Endothelial cell (in vitro differentiated cells): ENCODE data around the gene DMD. TPM values are rescaled to one million over a fixed set of nuclear protein-coding genes. Genes with fewer than 3 reads are reported as not detected.

Source experiments
- DNase-seq: peaks from one replicate; pipeline ENCODE4 v3.0.0; 2021; ENCODE audit warnings: low spot score
- H3K27ac Mint-ChIP-seq: one replicate; pipeline ENCODE4 v1.8.0; 2021; ENCODE audit warnings: mixed read lengths, inconsistent platforms; ENCODE audit not compliant: unreplicated experiment
- H3K27me3 Mint-ChIP-seq: one replicate; pipeline ENCODE4 v1.8.0; 2021; ENCODE audit warnings: mild to moderate bottlenecking, moderate library complexity, mixed read lengths, inconsistent platforms; ENCODE audit not compliant: unreplicated experiment
- H3K36me3 Mint-ChIP-seq: one replicate; pipeline ENCODE4 v1.8.0; 2021; ENCODE audit warnings: mild to moderate bottlenecking, low read depth, mixed read lengths, inconsistent platforms; ENCODE audit not compliant: unreplicated experiment
- H3K4me1 Mint-ChIP-seq: one replicate; pipeline ENCODE4 v1.8.0; 2021; ENCODE audit warnings: mild to moderate bottlenecking, mixed read lengths, inconsistent platforms; ENCODE audit not compliant: unreplicated experiment
- H3K4me3 Mint-ChIP-seq: one replicate; pipeline ENCODE4 v1.8.0; 2021; ENCODE audit warnings: mild to moderate bottlenecking, mixed read lengths, inconsistent platforms; ENCODE audit not compliant: unreplicated experiment
- H3K9me3 Mint-ChIP-seq: one replicate; pipeline ENCODE4 v1.8.0; 2021; ENCODE audit warnings: mixed read lengths, inconsistent platforms; ENCODE audit not compliant: unreplicated experiment
- CTCF ChIP-seq: fragments of 200-600 bp; sonication (generic); IDR thresholded peaks from one replicate; pipeline ENCODE4 v1.5.0; 2021; ENCODE audit warnings: antibody characterized with exemption; ENCODE audit not compliant: unreplicated experiment
- total RNA-seq: library from RNA; stranded (reverse); fragmentation: NEBNext Ultra II Directional; extraction: Animal tissue kit (Norgen Biotek cat#: 25700); gene quantifications from one replicate; pipeline ENCODE4 v1.2.1, GENCODE V29; 2021; ENCODE audit not compliant: unreplicated experiment

Gene DMD
- total RNA-seq, 1 donor from 2014 or later = 5.5 TPM

GRCh38 chrX:31124536-31124935 lies 2086.8 kb downstream of the DMD start:
- no peak for DNase-seq
- no peak for TF ChIP-seq CTCF
- Mint-ChIP-seq H3K4me1 (peaks cover 5% of the 10 kb centered on the region), H3K27me3 (no peaks in the 10 kb centered on the region), H3K4me3 (no peak overlapping the region), H3K36me3 (no peaks in the 10 kb centered on the region), H3K27ac (no peak overlapping the region), H3K9me3 (no peaks in the 10 kb centered on the region)

GRCh38 chrX:31123335-31123734 lies 2088.0 kb downstream of the DMD start:
- H3K36me3 Mint-ChIP-seq = no peaks in the 10 kb centered on the region
- H3K4me3 Mint-ChIP-seq = no peak overlapping the region
- no peak for TF ChIP-seq CTCF
- no peak for DNase-seq
- H3K27ac Mint-ChIP-seq = no peak overlapping the region
- no peaks in the 10 kb centered on the region for H3K27me3 Mint-ChIP-seq
- no peaks in the 10 kb centered on the region for H3K9me3 Mint-ChIP-seq
- H3K4me1 Mint-ChIP-seq = no peaks in the 10 kb centered on the region

GRCh38 chrX:31117266-31117665 lies 2094.1 kb downstream of the DMD start:
- Mint-ChIP-seq H3K36me3 (peaks cover 3% of the 10 kb centered on the region), H3K27ac (no peak overlapping the region), H3K4me3 (no peak overlapping the region), H3K9me3 (no peaks in the 10 kb centered on the region), H3K27me3 (no peaks in the 10 kb centered on the region), H3K4me1 (no peaks in the 10 kb centered on the region)
- DNase-seq = no peak
- TF ChIP-seq CTCF = no peak

- no peak for TF ChIP-seq CTCF
- H3K4me1 Mint-ChIP-seq = no peaks in the 10 kb centered on the region
- no peak overlapping the region for H3K4me3 Mint-ChIP-seq
- H3K9me3 Mint-ChIP-seq = no peaks in the 10 kb centered on the region
- H3K36me3 Mint-ChIP-seq = peaks cover 3% of the 10 kb centered on the region
- H3K27ac Mint-ChIP-seq = no peak overlapping the region
- DNase-seq = no peak
- H3K27me3 Mint-ChIP-seq = no peaks in the 10 kb centered on the region
Measured at GRCh38 chrX:31115398-31115797, 2096.0 kb downstream of the DMD start.

- Mint-ChIP-seq H3K4me1 (no peaks in the 10 kb centered on the region), H3K27me3 (no peaks in the 10 kb centered on the region), H3K27ac (no peak overlapping the region), H3K36me3 (peaks cover 3% of the 10 kb centered on the region), H3K4me3 (no peak overlapping the region), H3K9me3 (no peaks in the 10 kb centered on the region)
- no peak for TF ChIP-seq CTCF
- DNase-seq = no peak
Measured at GRCh38 chrX:31114858-31115257, 2096.5 kb downstream of the DMD start.
